Right lobe of liver (tissue), 6 donors: Measurements from ENCODE around the gene RPL4. TPM values are rescaled to one million over a fixed set of nuclear protein-coding genes. Genes with fewer than 3 reads are reported as not detected.
"Not testable (repeated sequence)": the region's sequence is repeated elsewhere in the genome, so short reads cannot be mapped to it uniquely, and the experiment has no call there.

ENCODE experiments used
- ATAC-seq, 4 donors: fragments of 200-7000 bp; cut with Tn5 transposase; one replicate each; pipeline ENCODE4 v1.9.1; 2020; ENCODE audit warnings: mild to moderate bottlenecking in 4 of 4, moderate library complexity in 4 of 4
- DNase-seq, 3 donors: peaks; one replicate each; pipeline ENCODE4 v3.0.0-alpha.2; 2020
- H3K27ac ChIP-seq, 3 donors: fragments of 200-600 bp; one replicate each; pipeline ENCODE4 v1.8.0; 2022
- H3K27me3 ChIP-seq, 2 donors: fragments of 200-600 bp; one replicate each; pipeline ENCODE4 v1.8.0; 2022
- H3K36me3 ChIP-seq, 4 donors: fragments of 200-600 bp; sonication (generic) in 1 of 4; one replicate each; pipeline versions ENCODE4 v1.5.1 to v1.8.0; 2017 to 2022; ENCODE audit warnings: control low read depth in 1 of 4
- H3K4me1 ChIP-seq, 4 donors: fragments of 200-600 bp; sonication (generic) in 1 of 4; one replicate each; pipeline versions ENCODE4 v1.5.1 to v1.8.0; 2017 to 2022; ENCODE audit warnings: control low read depth in 1 of 4
- H3K4me3 ChIP-seq, 3 donors: fragments of 200-600 bp; one replicate each; pipeline ENCODE4 v1.8.0; 2022
- H3K9me3 ChIP-seq, 4 donors: fragments of 200-600 bp; sonication (generic) in 1 of 4; one replicate each; pipeline versions ENCODE4 v1.5.1 to v1.8.0; 2017 to 2022; ENCODE audit warnings: control low read depth in 1 of 4
- CTCF ChIP-seq, 4 donors: fragments of 200-600 bp in 3 of 4; fragments of 450-650 bp in 1 of 4; IDR thresholded peaks; one replicate each; pipeline versions ENCODE4 v1.5.1 to v1.8.0; 2016 to 2022; ENCODE audit warnings: antibody characterized with exemption in 4 of 4, mild to moderate bottlenecking in 2 of 4
- POLR2A ChIP-seq: fragments of 450-650 bp; IDR thresholded peaks from one replicate; pipeline ENCODE4 v1.6.1; 2017; ENCODE audit warnings: antibody characterized with exemption, mild to moderate bottlenecking
- WGBS: methylation state at CpG from one replicate; pipeline ENCODE4 v1.1.6; 2018; ENCODE audit warnings: low coverage, low lambda C conversion rate; ENCODE audit not compliant: insufficient coverage; ENCODE audit errors: missing lambda C conversion rate; 5-methylcytosine and 5-hydroxymethylcytosine counted together
- intact Hi-C, 2 donors: fragments of 100-400 bp; cut with DNase I; formaldehyde crosslinking; loops; one replicate each; pipeline versions ENCODE4 v1.11.2 to v1.14.1; 2022
- total RNA-seq, 6 experiments: library from RNA; depleted of rRNA in 2 of 6; stranded (reverse); fragments of >200 nt in 2 of 6; fragmentation: NEBNext Ultra II Directional in 3 of 6; extraction: Animal tissue kit (Norgen Biotek cat#: 25700) in 3 of 6; gene quantifications; one replicate each; pipeline versions ENCODE4 v1.1.0 to v1.2.4, GENCODE V29; 2016 to 2023
- donor health status: DM: no; HTN: yes; CAD: no.
- donor health status: DM: no; HTN: no; CAD: no.
- donor health status: DM: no; HTN: no; CAD: no.
- donor health status: DM: no; HTN: yes; CAD: no.
- donor health status: DM: no; HTN: yes; CAD: no.

The RPL4 gene
- total RNA-seq, 6 experiments from 2014 or later = 643 to 1,390 (median 819) TPM

- Histone ChIP-seq H3K27ac (no peak overlapping the region), H3K9me3 (no peaks in the 10 kb centered on the region), H3K27me3 (no peaks in the 10 kb centered on the region), H3K4me1 (peaks cover 0 to 5% (median 0%) of the 10 kb centered on the region in 4 donors), H3K4me3 (no peak overlapping the region), H3K36me3 (peaks cover 0 to 2% (median 0%) of the 10 kb centered on the region in 4 donors)
- DNase-seq = no peak
- ATAC-seq = no peak
- intact Hi-C loops = no loop called here
- TF ChIP-seq POLR2A = no peak
- 93% methylated on average over 4 of the region's 4 CpGs for WGBS
Observed at GRCh38 chr15:66476535-66476934, 28.1 kb downstream of the RPL4 start.

- Histone ChIP-seq H3K4me3 (no peak overlapping the region), H3K4me1 (no peaks in the 10 kb centered on the region), H3K36me3 (peaks cover 0 to 2% (median 0%) of the 10 kb centered on the region in 4 donors), H3K27me3 (no peaks in the 10 kb centered on the region), H3K27ac (no peak overlapping the region), H3K9me3 (no peaks in the 10 kb centered on the region)
- WGBS = 100% methylated on average over 3 of the region's 3 CpGs
- DNase-seq (no peak), ATAC-seq (no peak)
- intact Hi-C loops = no loop called here
- no peak for TF ChIP-seq POLR2A
- no peak for TF ChIP-seq CTCF (IDR thresholded peaks at IDR 0.05)
Observed at GRCh38 chr15:66474963-66475362, 29.7 kb downstream of the RPL4 start.

- no peaks in the 10 kb centered on the region for H3K27me3 ChIP-seq
Observed at GRCh38 chr15:66474135-66474534, 30.5 kb downstream of the RPL4 start.

GRCh38 chr15:66472176-66472999, 32.3 kb downstream of the RPL4 start:
- intact Hi-C loops = no loop called here
- DNase-seq (no peak), ATAC-seq (peak in 1 of 4 donors; percentile 74)
- H3K27ac ChIP-seq = no peak overlapping the region
- TF ChIP-seq CTCF (IDR thresholded peaks at IDR 0.05) (no peak), POLR2A (no peak)
- peaks cover 0 to 5% (median 2%) of the 10 kb centered on the region in 4 donors for H3K4me1 ChIP-seq
- no peaks in the 10 kb centered on the region for H3K36me3 ChIP-seq
- H3K9me3 ChIP-seq = no peaks in the 10 kb centered on the region
- 75% methylated on average over 7 of the region's 8 CpGs for WGBS
- no peaks in the 10 kb centered on the region for H3K27me3 ChIP-seq
- no peak overlapping the region for H3K4me3 ChIP-seq

More at GRCh38 chr15:66474135-66474534, 30.5 kb downstream of the RPL4 start:
- no CpG with 5 or more reads among the region's 2 CpGs for WGBS
- DNase-seq = no peak
- Histone ChIP-seq H3K9me3 (no peaks in the 10 kb centered on the region), H3K36me3 (peaks cover 0 to 2% (median 0%) of the 10 kb centered on the region in 4 donors), H3K27ac (no peak overlapping the region), H3K4me3 (no peak overlapping the region), H3K4me1 (no peaks in the 10 kb centered on the region)
- no peak for TF ChIP-seq POLR2A
- no peak for TF ChIP-seq CTCF (IDR thresholded peaks at IDR 0.05)
- intact Hi-C loops = no loop called here
- ATAC-seq = no peak

- ATAC-seq, H3K36me3 ChIP-seq, H3K4me3 ChIP-seq, H3K27ac ChIP-seq, intact Hi-C loops, H3K9me3 ChIP-seq, DNase-seq, H3K27me3 ChIP-seq: not testable (repeated sequence)
- WGBS = 89% methylated on average over 3 of the region's 4 CpGs
- peaks cover 0 to 18% (median 7%) of the 10 kb centered on the region in 4 donors for H3K4me1 ChIP-seq
Observed at GRCh38 chr15:66470825-66471224, 33.8 kb downstream of the RPL4 start.
